ENCODE results near the gene SLC8A1. TPM values are rescaled to one million over a fixed set of nuclear protein-coding genes. Genes with fewer than 3 reads are reported as not detected.

SLC8A1 gene
- total RNA-seq, 1 donor: 82.9 TPM

DNA sequence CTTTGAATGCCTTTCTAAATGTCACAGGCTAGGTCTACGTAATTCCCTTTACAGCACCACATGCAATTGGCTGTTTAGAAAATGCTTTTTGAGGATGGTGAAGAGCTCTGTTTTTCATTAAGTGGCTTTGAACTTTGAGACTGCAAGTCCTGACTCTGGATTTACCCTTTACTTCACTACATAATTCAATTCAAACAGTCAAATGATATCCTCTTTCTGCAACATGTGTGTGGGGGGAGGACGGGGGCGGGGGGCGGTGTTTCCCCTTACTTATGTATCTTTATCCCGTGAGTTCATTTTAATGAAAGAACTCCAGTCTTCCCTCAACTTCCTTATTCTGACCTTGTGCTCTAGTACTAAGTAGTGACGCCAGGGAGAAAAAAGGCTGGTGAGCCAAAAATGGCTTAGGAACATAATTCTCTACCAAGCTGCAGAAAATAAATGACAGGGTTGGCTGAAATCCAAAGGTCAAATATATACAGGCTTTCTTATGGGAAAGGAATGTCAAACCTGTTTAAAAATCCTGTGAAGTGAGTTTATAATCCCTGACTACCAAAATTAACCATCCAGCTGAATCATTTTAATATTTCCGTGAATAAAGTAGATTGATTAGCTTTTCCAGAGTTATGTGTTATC, 119.6 kb downstream of the SLC8A1 start:
- peak overlapping the region; percentile 3 for H3K4me2 ChIP-seq (ENCODE audit: insufficient read depth, low read length)
- peaks cover 7% of the 10 kb centered on the region for H3K79me2 ChIP-seq (ENCODE audit: insufficient read depth, low read length)
- no peaks in the 10 kb centered on the region for H3K9me3 ChIP-seq (ENCODE audit: low read depth, low read length)
- peaks cover 11% of the 10 kb centered on the region for H3K4me1 ChIP-seq (ENCODE audit: insufficient read depth, low read length)
- no peaks in the 10 kb centered on the region for H3K27me3 ChIP-seq (ENCODE audit: insufficient read depth, low read length)
- peak; percentile 37 for DNase-seq (ENCODE audit: insufficient read length, low spot score, missing footprints)
- H2AFZ ChIP-seq (ENCODE audit: low read length): no peak overlapping the region
- no peak overlapping the region for H3K4me3 ChIP-seq (ENCODE audit: insufficient read depth, low read length)
- peak overlapping the region; percentile 44 for H3K27ac ChIP-seq (ENCODE audit: low read depth, low read length)
- TF ChIP-seq, protein P1, sequence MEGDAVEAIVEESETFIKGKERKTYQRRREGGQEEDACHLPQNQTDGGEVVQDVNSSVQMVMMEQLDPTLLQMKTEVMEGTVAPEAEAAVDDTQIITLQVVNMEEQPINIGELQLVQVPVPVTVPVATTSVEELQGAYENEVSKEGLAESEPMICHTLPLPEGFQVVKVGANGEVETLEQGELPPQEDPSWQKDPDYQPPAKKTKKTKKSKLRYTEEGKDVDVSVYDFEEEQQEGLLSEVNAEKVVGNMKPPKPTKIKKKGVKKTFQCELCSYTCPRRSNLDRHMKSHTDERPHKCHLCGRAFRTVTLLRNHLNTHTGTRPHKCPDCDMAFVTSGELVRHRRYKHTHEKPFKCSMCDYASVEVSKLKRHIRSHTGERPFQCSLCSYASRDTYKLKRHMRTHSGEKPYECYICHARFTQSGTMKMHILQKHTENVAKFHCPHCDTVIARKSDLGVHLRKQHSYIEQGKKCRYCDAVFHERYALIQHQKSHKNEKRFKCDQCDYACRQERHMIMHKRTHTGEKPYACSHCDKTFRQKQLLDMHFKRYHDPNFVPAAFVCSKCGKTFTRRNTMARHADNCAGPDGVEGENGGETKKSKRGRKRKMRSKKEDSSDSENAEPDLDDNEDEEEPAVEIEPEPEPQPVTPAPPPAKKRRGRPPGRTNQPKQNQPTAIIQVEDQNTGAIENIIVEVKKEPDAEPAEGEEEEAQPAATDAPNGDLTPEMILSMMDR (IDR thresholded peaks at IDR 0.05; ENCODE audit: extremely low read depth, low read depth, low read length): no peak
- no peaks in the 10 kb centered on the region for H3K36me3 ChIP-seq (ENCODE audit: insufficient read depth, low read length)
- no peaks in the 10 kb centered on the region for H4K20me1 ChIP-seq (ENCODE audit: insufficient read depth, low read length)

DNA sequence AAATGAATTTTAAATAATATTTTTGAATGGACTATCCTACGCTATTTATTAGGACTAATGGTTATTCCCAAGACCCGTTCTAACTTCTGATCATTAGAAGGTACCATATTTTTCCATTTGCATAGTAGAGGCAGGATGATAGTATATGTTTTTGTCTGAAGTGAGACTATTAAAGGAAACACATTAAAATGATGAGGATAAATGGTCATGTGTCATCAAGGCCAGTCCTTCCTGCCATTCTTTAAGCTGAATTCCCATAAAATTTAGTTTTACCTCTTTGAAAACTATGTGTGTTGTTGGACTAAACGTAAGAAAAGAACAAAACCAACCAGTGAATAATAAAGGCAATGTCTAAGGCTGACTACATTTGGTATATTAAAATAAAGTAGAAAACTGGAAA, 121.8 kb downstream of the SLC8A1 start:
- Histone ChIP-seq H3K4me2 (ENCODE audit: insufficient read depth, low read length) (no peak overlapping the region), H3K27ac (ENCODE audit: low read depth, low read length) (no peak overlapping the region), H2AFZ (ENCODE audit: low read length) (no peak overlapping the region), H3K4me3 (ENCODE audit: insufficient read depth, low read length) (no peak overlapping the region), H3K4me1 (ENCODE audit: insufficient read depth, low read length) (peaks cover 11% of the 10 kb centered on the region), H3K36me3 (ENCODE audit: insufficient read depth, low read length) (no peaks in the 10 kb centered on the region), H3K27me3 (ENCODE audit: insufficient read depth, low read length) (no peaks in the 10 kb centered on the region), H3K9me3 (ENCODE audit: low read depth, low read length) (no peaks in the 10 kb centered on the region), H3K79me2 (ENCODE audit: insufficient read depth, low read length) (peaks cover 7% of the 10 kb centered on the region), H4K20me1 (ENCODE audit: insufficient read depth, low read length) (no peaks in the 10 kb centered on the region)
- DNase-seq (ENCODE audit: insufficient read length, low spot score, missing footprints): no peak
- TF ChIP-seq, protein P1 (IDR thresholded peaks at IDR 0.05; ENCODE audit: extremely low read depth, low read depth, low read length): no peak

DNA sequence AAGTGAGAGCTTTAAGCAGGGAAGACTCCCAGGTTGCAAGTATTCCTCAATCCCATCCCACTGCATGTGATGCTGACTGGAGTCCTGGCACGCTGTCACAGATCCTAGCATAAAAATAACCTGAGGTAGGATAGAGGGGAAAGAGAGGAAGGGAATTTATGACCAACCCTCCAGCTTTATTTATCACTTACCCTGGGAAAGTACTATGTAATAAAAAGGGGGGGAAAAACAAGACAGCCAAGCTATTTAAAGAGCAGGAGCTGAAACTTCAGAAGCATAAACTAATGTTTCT, 122.2 kb downstream of the SLC8A1 start:
- TF ChIP-seq, protein P1 (IDR thresholded peaks at IDR 0.05; ENCODE audit: extremely low read depth, low read depth, low read length): no peak
- no peak overlapping the region for H2AFZ ChIP-seq (ENCODE audit: low read length)
- H4K20me1 ChIP-seq (ENCODE audit: insufficient read depth, low read length): no peaks in the 10 kb centered on the region
- H3K9me3 ChIP-seq (ENCODE audit: low read depth, low read length): no peaks in the 10 kb centered on the region
- no peak overlapping the region for H3K4me2 ChIP-seq (ENCODE audit: insufficient read depth, low read length)
- DNase-seq (ENCODE audit: insufficient read length, low spot score, missing footprints): no peak
- H3K27ac ChIP-seq (ENCODE audit: low read depth, low read length): no peak overlapping the region
- no peaks in the 10 kb centered on the region for H3K36me3 ChIP-seq (ENCODE audit: insufficient read depth, low read length)
- H3K27me3 ChIP-seq (ENCODE audit: insufficient read depth, low read length): no peaks in the 10 kb centered on the region
- no peak overlapping the region for H3K4me3 ChIP-seq (ENCODE audit: insufficient read depth, low read length)
- peaks cover 7% of the 10 kb centered on the region for H3K79me2 ChIP-seq (ENCODE audit: insufficient read depth, low read length)
- H3K4me1 ChIP-seq (ENCODE audit: insufficient read depth, low read length): peaks cover 11% of the 10 kb centered on the region

DNA sequence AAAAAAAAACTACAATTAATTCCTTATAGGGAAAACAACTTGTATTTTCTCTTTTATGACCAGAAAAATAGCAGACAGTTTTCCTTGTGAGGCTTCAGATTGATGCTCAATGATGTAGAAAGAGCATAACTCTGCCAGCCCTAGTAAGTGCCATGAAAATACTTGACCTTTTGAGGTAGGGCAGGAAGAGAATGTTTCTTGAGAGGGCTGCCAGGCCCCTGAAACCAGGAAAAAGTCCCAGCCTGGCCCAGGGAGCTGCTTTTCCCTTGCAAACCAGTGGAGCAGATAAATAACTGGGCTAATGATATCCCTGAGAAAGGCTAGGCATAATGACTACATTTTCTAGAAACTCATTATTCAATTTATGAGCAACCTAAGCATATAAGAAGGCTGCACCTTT, 126.8 kb downstream of the SLC8A1 start:
- Histone ChIP-seq H3K4me1 (ENCODE audit: insufficient read depth, low read length) (peaks cover 11% of the 10 kb centered on the region), H3K27me3 (ENCODE audit: insufficient read depth, low read length) (no peaks in the 10 kb centered on the region), H3K9me3 (ENCODE audit: low read depth, low read length) (no peaks in the 10 kb centered on the region), H3K27ac (ENCODE audit: low read depth, low read length) (no peak overlapping the region), H3K4me2 (ENCODE audit: insufficient read depth, low read length) (no peak overlapping the region), H3K36me3 (ENCODE audit: insufficient read depth, low read length) (no peaks in the 10 kb centered on the region), H2AFZ (ENCODE audit: low read length) (no peak overlapping the region), H3K4me3 (ENCODE audit: insufficient read depth, low read length) (no peak overlapping the region), H4K20me1 (ENCODE audit: insufficient read depth, low read length) (no peaks in the 10 kb centered on the region), H3K79me2 (ENCODE audit: insufficient read depth, low read length) (peaks cover 5% of the 10 kb centered on the region)
- DNase-seq (ENCODE audit: insufficient read length, low spot score, missing footprints): no peak
- TF ChIP-seq, protein P1 (IDR thresholded peaks at IDR 0.05; ENCODE audit: extremely low read depth, low read depth, low read length): no peak

Data from osteoblast (primary cell).